Aorta (tissue), 5 donors: Measurements from ENCODE around the gene CEP19. TPM values are rescaled to one million over a fixed set of nuclear protein-coding genes. Genes with fewer than 3 reads are reported as not detected.
"Not testable (repeated sequence)": the region's sequence is repeated elsewhere in the genome, so short reads cannot be mapped to it uniquely, and the experiment has no call there.

Source experiments
- ATAC-seq: fragments of 200-7000 bp; cut with Tn5 transposase; one replicate; pipeline ENCODE4 v1.9.1; 2022; ENCODE audit warnings: moderate library complexity; ENCODE audit not compliant: low FRiP score
- DNase-seq, 2 donors: peaks; one replicate each; pipeline ENCODE4 v3.0.0-alpha.2; 2020
- H3K27ac ChIP-seq, 2 donors: one replicate each; pipeline ENCODE4 v1.5.1; 2013; ENCODE audit warnings: low read length in 2 of 2, mild to moderate bottlenecking in 2 of 2, moderate library complexity in 2 of 2, control low read depth in 1 of 2, inconsistent platforms in 1 of 2, low read depth in 1 of 2
- H3K27me3 ChIP-seq, 2 donors: one replicate each; pipeline ENCODE4 v1.6.1; 2013; ENCODE audit warnings: control low read depth in 1 of 2, low read length in 1 of 2, mild to moderate bottlenecking in 1 of 2, moderate library complexity in 1 of 2; ENCODE audit not compliant: insufficient read depth in 2 of 2, control insufficient read depth in 1 of 2
- H3K36me3 ChIP-seq, 2 donors: one replicate each; pipeline ENCODE4 v1.6.1; 2013; ENCODE audit warnings: control low read depth in 1 of 2, low read length in 1 of 2, mild to moderate bottlenecking in 1 of 2; ENCODE audit not compliant: insufficient read depth in 2 of 2, control insufficient read depth in 1 of 2
- H3K4me1 ChIP-seq, 2 donors: one replicate each; pipeline ENCODE4 v1.6.1; 2013; ENCODE audit warnings: low read length in 2 of 2, control low read depth in 1 of 2, mild to moderate bottlenecking in 1 of 2, moderate library complexity in 1 of 2; ENCODE audit not compliant: insufficient read depth in 2 of 2, control insufficient read depth in 1 of 2
- H3K4me3 ChIP-seq, 2 donors: one replicate each; pipeline ENCODE4 v1.5.1; 2013; ENCODE audit warnings: low read length in 2 of 2, control low read depth in 1 of 2, mild to moderate bottlenecking in 1 of 2
- H3K9me3 ChIP-seq: one replicate; pipeline ENCODE4 v1.6.1; 2013; ENCODE audit warnings: mild to moderate bottlenecking, low read length; ENCODE audit not compliant: control insufficient read depth
- WGBS, 2 donors: extraction: QIAGEN DNeasy Blood & Tissue Kit; methylation state at CpG; one replicate each; pipeline ENCODE4 v1.1.7; 2013; 5-methylcytosine and 5-hydroxymethylcytosine counted together
- intact Hi-C, 2 donors: fragments of 100-400 bp; cut with DNase I; formaldehyde crosslinking; loops; one replicate each; pipeline versions ENCODE4 v1.14.2 to v1.15.0; 2022
- polyA plus RNA-seq, 2 donors: library from polyadenylated mRNA; stranded (reverse); fragments of 200-250 nt; gene quantifications; one replicate each; pipeline ENCODE4 v1.2.3, GENCODE V29; 2013
- total RNA-seq, 2 donors: library from RNA; stranded (reverse); fragmentation: NEBNext Ultra II Directional; extraction: Animal tissue kit (Norgen Biotek cat#: 25700); gene quantifications; one replicate each; pipeline ENCODE4 v1.2.1, GENCODE V29; 2021
- donor health status: healthy with polysubstance abuse.
- donor health status: Bipolar disorder and iron deficiency.
- donor health status: DM: no; HTN: no; CAD: no.
- donor health status: DM: no; HTN: no; CAD: no.
- donor health status: DM: yes; HTN: yes; CAD: no.

CEP19 gene
- total and polyA plus RNA-seq, 4 donors = 0.84 to 1.8 (median 1.4) TPM

GRCh38 chr3:196721097-196721496 lies 9.0 kb upstream of the CEP19 start:
- H3K27me3 ChIP-seq = no peaks in the 10 kb centered on the region

DNA sequence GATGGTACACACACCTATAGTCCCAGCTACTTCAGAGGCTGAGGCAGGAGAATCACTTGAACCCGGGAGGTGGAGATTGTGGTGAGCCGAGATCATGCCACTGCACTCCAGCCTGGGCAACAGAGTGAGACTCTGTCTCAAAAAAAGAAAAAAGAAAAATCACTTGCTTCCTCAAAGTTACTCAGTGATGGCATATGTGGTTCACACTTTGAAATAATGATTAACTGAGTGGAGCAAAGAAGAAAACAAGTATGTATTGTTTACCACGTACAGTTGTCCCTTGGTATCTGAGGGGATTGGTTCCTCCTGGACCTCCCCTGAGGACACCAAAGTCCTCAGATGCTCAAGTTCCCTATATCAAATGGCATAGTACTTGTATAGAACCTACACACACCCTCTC lies 5.1 kb upstream of the CEP19 start:
- H3K4me3 ChIP-seq, intact Hi-C loops, H3K4me1 ChIP-seq, H3K27ac ChIP-seq, ATAC-seq, H3K27me3 ChIP-seq, H3K9me3 ChIP-seq, DNase-seq, H3K36me3 ChIP-seq: not testable (repeated sequence)
- WGBS, 2 donors = 93% methylated on average over 3 of the region's 3 CpGs

More at GRCh38 chr3:196721097-196721496, 9.0 kb upstream of the CEP19 start:
- H3K27ac ChIP-seq = no peak overlapping the region
- no peak overlapping the region for H3K4me3 ChIP-seq
- ATAC-seq (no peak), DNase-seq (no peak)
- no peaks in the 10 kb centered on the region for H3K36me3 ChIP-seq
- no peaks in the 10 kb centered on the region for H3K9me3 ChIP-seq
- intact Hi-C loops = no loop called here
- WGBS, 2 donors = 98% methylated on average over 2 of the region's 2 CpGs
- H3K4me1 ChIP-seq = no peaks in the 10 kb centered on the region

DNA sequence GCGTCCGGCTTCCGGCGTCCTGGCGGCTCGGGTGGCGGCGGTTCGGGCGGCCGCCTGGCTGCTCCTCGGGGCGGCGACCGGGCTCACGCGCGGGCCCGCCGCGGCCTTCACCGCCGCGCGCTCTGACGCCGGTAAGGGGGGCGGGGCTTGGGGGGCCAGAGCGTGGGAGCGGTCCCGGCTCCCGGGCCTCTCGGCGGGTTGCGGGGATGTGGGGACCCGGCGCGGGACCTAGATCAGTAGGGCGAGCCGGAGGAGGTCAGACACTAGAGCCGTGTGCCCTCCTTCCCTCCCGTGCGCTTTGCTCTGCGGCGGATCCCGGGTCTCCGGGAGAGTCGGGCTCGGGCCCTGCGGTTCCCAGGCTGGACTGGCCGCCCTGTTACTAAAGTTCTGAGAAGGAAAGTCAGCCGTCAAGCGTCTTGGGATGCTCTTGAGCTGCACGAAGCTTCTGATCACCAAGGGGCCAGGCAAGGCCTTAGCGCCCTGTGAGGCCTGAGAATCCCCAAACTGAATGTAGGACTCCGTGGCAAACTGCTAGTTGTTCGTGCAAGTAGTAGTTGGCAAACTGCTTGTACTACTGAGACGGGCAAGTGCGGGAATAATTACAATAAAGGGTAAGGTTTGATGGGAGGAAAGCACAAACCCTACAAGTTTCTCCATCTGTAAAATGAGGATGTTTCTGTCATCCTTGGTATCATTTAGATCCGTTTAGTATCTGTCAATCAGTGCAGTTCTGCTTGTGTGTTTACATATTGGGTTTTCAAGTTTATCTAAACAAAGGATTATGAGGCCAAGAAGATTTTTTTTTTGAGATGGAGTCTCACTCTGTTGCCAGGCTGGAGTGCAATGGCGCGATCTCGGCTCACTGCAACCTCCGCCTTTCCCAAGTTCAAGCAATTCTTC lies 714 bp upstream of the CEP19 start:
- no peaks in the 10 kb centered on the region for H3K9me3 ChIP-seq
- intact Hi-C loops = no loop called here
- DNase-seq (peak; percentile 79 to 91), ATAC-seq (peak; percentile 89)
- H3K36me3 ChIP-seq = no peaks in the 10 kb centered on the region
- no peaks in the 10 kb centered on the region for H3K4me1 ChIP-seq
- peak overlapping the region; percentile 40 to 89 for H3K4me3 ChIP-seq
- peak overlapping the region; percentile 14 to 75 for H3K27ac ChIP-seq
- WGBS, 2 donors = 4% methylated on average over 44 to 64 of the region's 64 CpGs
- H3K27me3 ChIP-seq = no peaks in the 10 kb centered on the region

- WGBS, 2 donors = 84 to 85% methylated on average over 7 of the region's 7 CpGs
- Histone ChIP-seq H3K9me3 (no peaks in the 10 kb centered on the region), H3K27me3 (no peaks in the 10 kb centered on the region), H3K4me1 (no peaks in the 10 kb centered on the region), H3K27ac (no peak overlapping the region), H3K4me3 (no peak overlapping the region), H3K36me3 (no peaks in the 10 kb centered on the region)
- DNase-seq (no peak), ATAC-seq (no peak)
- intact Hi-C loops = no loop called here
These were observed 3.6 kb downstream of the CEP19 start for GRCh38 chr3:196708467-196708866.

DNA sequence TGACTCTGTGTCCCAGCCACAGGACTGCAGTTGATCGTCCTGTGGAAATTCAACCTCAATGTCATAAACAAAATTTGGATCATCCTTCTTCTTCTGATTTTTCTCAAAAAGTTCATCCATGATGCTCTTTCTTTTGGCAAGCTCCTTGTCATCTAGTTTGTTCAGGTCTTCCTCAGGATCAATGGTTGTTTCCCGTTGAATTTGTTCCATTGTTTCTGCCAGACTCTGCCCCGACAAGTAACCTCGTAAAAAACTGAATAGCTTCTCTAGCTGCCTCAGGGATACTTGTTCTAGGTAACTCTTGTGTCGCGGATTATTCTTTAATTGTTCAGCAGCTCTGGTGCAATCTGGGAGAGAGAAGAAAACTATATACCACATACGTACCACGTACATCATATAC lies 4.5 kb downstream of the CEP19 start:
- H3K27ac ChIP-seq = no peak overlapping the region
- intact Hi-C loops = no loop called here
- H3K36me3 ChIP-seq = no peaks in the 10 kb centered on the region
- H3K9me3 ChIP-seq = no peaks in the 10 kb centered on the region
- H3K27me3 ChIP-seq = no peaks in the 10 kb centered on the region
- DNase-seq (no peak), ATAC-seq (no peak)
- H3K4me1 ChIP-seq = no peaks in the 10 kb centered on the region
- H3K4me3 ChIP-seq = no peak overlapping the region
- 93 to 94% methylated on average over 8 of the region's 8 CpGs for WGBS, 2 donors

GRCh38 chr3:196706731-196707130 lies 5.3 kb downstream of the CEP19 start:
- H3K27me3 ChIP-seq = no peaks in the 10 kb centered on the region
- no peak overlapping the region for H3K27ac ChIP-seq
- H3K4me3 ChIP-seq = no peak overlapping the region
- no peaks in the 10 kb centered on the region for H3K4me1 ChIP-seq
- H3K36me3 ChIP-seq = no peaks in the 10 kb centered on the region
- H3K9me3 ChIP-seq = no peaks in the 10 kb centered on the region
- no peak for ATAC-seq
- 97 to 98% methylated on average over 4 of the region's 4 CpGs for WGBS, 2 donors
- intact Hi-C loops = no loop called here
- DNase-seq = no peak

DNA sequence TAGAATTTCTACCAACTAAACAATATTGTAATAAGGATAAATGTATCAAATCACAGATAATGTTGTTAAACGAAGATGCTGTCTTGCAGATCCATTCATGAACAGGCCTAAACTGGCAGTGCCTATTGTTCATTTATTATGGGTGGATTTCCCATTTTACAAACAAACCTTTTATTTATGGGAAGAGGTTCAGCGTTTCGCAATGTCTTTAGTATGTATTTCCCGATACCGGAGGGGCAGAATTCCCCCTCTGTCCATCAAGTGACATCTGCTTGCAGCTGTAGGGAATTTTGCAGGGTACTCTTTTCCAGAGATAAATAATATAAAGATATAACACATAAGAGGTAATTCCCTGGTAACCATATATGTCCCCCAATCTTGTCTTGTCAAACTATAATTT lies 5.7 kb downstream of the CEP19 start:
- Histone ChIP-seq H3K4me1 (no peaks in the 10 kb centered on the region), H3K36me3 (no peaks in the 10 kb centered on the region), H3K9me3 (no peaks in the 10 kb centered on the region), H3K27me3 (no peaks in the 10 kb centered on the region), H3K4me3 (no peak overlapping the region), H3K27ac (no peak overlapping the region)
- ATAC-seq (no peak), DNase-seq (no peak)
- intact Hi-C loops = no loop called here
- WGBS, 2 donors = 92 to 93% methylated on average over 5 of the region's 5 CpGs

GRCh38 chr3:196700801-196701200 lies 11.2 kb downstream of the CEP19 start:
- 82 to 92% methylated on average over 4 of the region's 4 CpGs for WGBS, 2 donors
- no peak overlapping the region for H3K27ac ChIP-seq

DNA sequence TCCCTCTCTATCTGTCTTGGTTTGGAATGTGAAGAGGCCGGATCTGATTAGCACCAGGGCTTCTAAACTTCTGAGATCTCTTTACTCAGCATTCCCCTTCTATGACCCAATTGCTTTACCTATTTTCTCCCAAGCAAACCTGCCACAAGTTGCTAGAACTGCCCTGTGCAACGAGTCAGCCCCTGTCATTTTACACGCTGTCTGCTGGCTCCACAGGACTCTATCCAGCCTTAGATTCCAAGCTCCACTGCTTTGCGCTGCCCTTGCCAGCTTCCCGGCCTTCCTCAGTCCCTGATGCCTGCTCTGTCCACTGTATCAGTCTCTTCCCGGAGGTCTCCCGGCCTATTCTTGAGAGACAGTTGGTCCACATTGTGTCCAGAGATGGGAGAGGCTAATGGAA lies 12.3 kb downstream of the CEP19 start:
- ATAC-seq = no peak

More at GRCh38 chr3:196700801-196701200, 11.2 kb downstream of the CEP19 start:
- DNase-seq = no peak
- no peaks in the 10 kb centered on the region for H3K27me3 ChIP-seq
- no peak overlapping the region for H3K4me3 ChIP-seq
- intact Hi-C loops = no loop called here
- H3K4me1 ChIP-seq = no peaks in the 10 kb centered on the region
- no peaks in the 10 kb centered on the region for H3K9me3 ChIP-seq
- H3K36me3 ChIP-seq = no peaks in the 10 kb centered on the region
- no peak for ATAC-seq

More for the DNA sequence above, 12.3 kb downstream of the CEP19 start:
- 76% methylated on average over 7 of the region's 7 CpGs for WGBS, 2 donors
- no peaks in the 10 kb centered on the region for H3K9me3 ChIP-seq
- no peaks in the 10 kb centered on the region for H3K4me1 ChIP-seq
- intact Hi-C loops = no loop called here
- H3K36me3 ChIP-seq = no peaks in the 10 kb centered on the region
- H3K4me3 ChIP-seq = no peak overlapping the region
- no peaks in the 10 kb centered on the region for H3K27me3 ChIP-seq
- DNase-seq = no peak
- H3K27ac ChIP-seq = no peak overlapping the region
